WTC11 (cell line): Measurements from ENCODE around the gene RASAL2. TPM values are rescaled to one million over a fixed set of nuclear protein-coding genes. Genes with fewer than 3 reads are reported as not detected.
"Not testable (repeated sequence)": the region's sequence is repeated elsewhere in the genome, so short reads cannot be mapped to it uniquely, and the experiment has no call there.

Experiments used
- ATAC-seq: fragments of 200-7000 bp; cut with Tn5 transposase; 2 replicates; pipeline ENCODE4 v1.10.0; 2021; ENCODE audit warnings: mild to moderate bottlenecking, moderate library complexity
- CTCF ChIA-PET: fragments of 300-600 bp; sonication (Branson Sonifier 250); formaldehyde crosslinking; loops from one replicate; lab custom pipeline; 2021; ENCODE audit warnings: antibody characterized with exemption; lab: Charles Lee
- POLR2A ChIA-PET: fragments of 350-600 bp; sonication (Branson Sonifier 250); formaldehyde crosslinking; loops from one replicate; lab custom pipeline; 2021; ENCODE audit warnings: antibody characterized with exemption; lab: Charles Lee
- DNase-seq: peaks from one replicate; pipeline ENCODE4 v3.0.0; 2021; ENCODE audit warnings: low spot score
- H3K27ac Mint-ChIP-seq: 2 replicates; pipeline ENCODE4 v1.8.0; 2021; ENCODE audit warnings: mixed read lengths
- H3K27me3 Mint-ChIP-seq: 2 replicates; pipeline ENCODE4 v1.8.0; 2021; ENCODE audit warnings: low read depth, mild to moderate bottlenecking, moderate library complexity, mixed read lengths
- H3K36me3 Mint-ChIP-seq: 2 replicates; pipeline ENCODE4 v1.8.0; 2021; ENCODE audit warnings: mixed read lengths
- H3K4me1 Mint-ChIP-seq: 2 replicates; pipeline ENCODE4 v1.8.0; 2022; ENCODE audit warnings: mixed read lengths
- H3K4me3 Mint-ChIP-seq: 2 replicates; pipeline ENCODE4 v1.8.0; 2021; ENCODE audit warnings: mild to moderate bottlenecking, moderate library complexity, mixed read lengths
- H3K9me3 Mint-ChIP-seq: 2 replicates; pipeline ENCODE4 v1.8.0; 2021; ENCODE audit warnings: mixed read lengths
- AR ChIP-seq: fragments of 250-450 bp; sonication (Bioruptor Pico); IDR thresholded peaks from 2 replicates; pipeline ENCODE4 v1.9.0; 2021; ENCODE audit warnings: mild to moderate bottlenecking
- CBFB ChIP-seq: sonication (generic); formaldehyde crosslinking; IDR thresholded peaks from 2 replicates; pipeline ENCODE4 v1.8.1; 2022; ENCODE audit warnings: mild to moderate bottlenecking, low read depth, missing genetic modification reagents
- E2F5 ChIP-seq: sonication (generic); formaldehyde crosslinking; IDR thresholded peaks from 2 replicates; pipeline ENCODE4 v1.8.1; 2022; ENCODE audit warnings: mild to moderate bottlenecking, moderate library complexity, missing genetic modification reagents
- FOXJ3 ChIP-seq: sonication (generic); formaldehyde crosslinking; IDR thresholded peaks from 2 replicates; pipeline ENCODE4 v1.9.0; 2021; ENCODE audit warnings: missing genetic modification reagents, mild to moderate bottlenecking, borderline replicate concordance
- FOXP4 ChIP-seq: sonication (generic); formaldehyde crosslinking; IDR thresholded peaks from 2 replicates; pipeline ENCODE4 v1.8.0; 2022; ENCODE audit warnings: mild to moderate bottlenecking, missing genetic modification reagents
- GRHL2 ChIP-seq: fragments of 250-450 bp; sonication (Bioruptor Pico); IDR thresholded peaks from 2 replicates; pipeline ENCODE4 v1.8.0; 2022; ENCODE audit warnings: mild to moderate bottlenecking, moderate library complexity; ENCODE audit not compliant: insufficient replicate concordance, severe bottlenecking
- JAZF1 ChIP-seq: fragments of 250-450 bp; sonication (Bioruptor Pico); IDR thresholded peaks from 2 replicates; pipeline ENCODE4 v1.9.0; 2021; ENCODE audit warnings: moderate library complexity, mild to moderate bottlenecking, inconsistent platforms
- MXD4 ChIP-seq: fragments of 250-450 bp; sonication (Bioruptor Pico); IDR thresholded peaks from 2 replicates; pipeline ENCODE4 v1.8.0; 2021; ENCODE audit warnings: mild to moderate bottlenecking, moderate library complexity, borderline replicate concordance
- NR1H2 ChIP-seq: sonication (generic); formaldehyde crosslinking; IDR thresholded peaks from 2 replicates; pipeline ENCODE4 v1.9.0; 2021; ENCODE audit warnings: mild to moderate bottlenecking, moderate library complexity, missing genetic modification reagents
- SOX15 ChIP-seq: fragments of 250-450 bp; sonication (Bioruptor Pico); IDR thresholded peaks from 2 replicates; pipeline ENCODE4 v1.9.0; 2021; ENCODE audit warnings: mild to moderate bottlenecking
- TEAD4 ChIP-seq: sonication (generic); formaldehyde crosslinking; IDR thresholded peaks from 2 replicates; pipeline ENCODE4 v1.8.0; 2022; ENCODE audit warnings: mild to moderate bottlenecking, missing genetic modification reagents
- ZNF121 ChIP-seq: sonication (generic); formaldehyde crosslinking; IDR thresholded peaks from 2 replicates; pipeline ENCODE4 v1.8.0; 2023; ENCODE audit warnings: missing genetic modification reagents
- ZNF232 ChIP-seq: sonication (generic); formaldehyde crosslinking; IDR thresholded peaks from 2 replicates; pipeline ENCODE4 v1.8.0; 2022; ENCODE audit warnings: mild to moderate bottlenecking, missing genetic modification reagents
- ZNF317 ChIP-seq: sonication (generic); formaldehyde crosslinking; IDR thresholded peaks from 2 replicates; pipeline ENCODE4 v1.8.1; 2023; ENCODE audit warnings: low read depth, mild to moderate bottlenecking, moderate library complexity, missing genetic modification reagents, borderline replicate concordance
- ZNF396 ChIP-seq: fragments of 250-450 bp; sonication (Bioruptor Pico); IDR thresholded peaks from 2 replicates; pipeline ENCODE4 v1.8.0; 2021; ENCODE audit warnings: mild to moderate bottlenecking, moderate library complexity, borderline replicate concordance
- ZNF671 ChIP-seq: fragments of 250-450 bp; sonication (Bioruptor Pico); IDR thresholded peaks from 2 replicates; pipeline ENCODE4 v1.8.0; 2021; ENCODE audit warnings: mild to moderate bottlenecking
- total RNA-seq: library from RNA; stranded (reverse); gene quantifications from 3 replicates; pipeline ENCODE4 v1.2.3, GENCODE V29; 2021
- TF ChIP-seq, protein P1 (sequence below): sonication (generic); formaldehyde crosslinking; IDR thresholded peaks from 2 replicates; pipeline ENCODE4 v1.8.1; 2022; ENCODE audit warnings: low read depth, mild to moderate bottlenecking, moderate library complexity, missing genetic modification reagents, borderline replicate concordance
- TF ChIP-seq, protein P2 (sequence below): sonication (generic); formaldehyde crosslinking; IDR thresholded peaks from 2 replicates; pipeline ENCODE4 v1.8.0; 2022; ENCODE audit warnings: missing genetic modification reagents
- TF ChIP-seq, protein P3 (sequence below): sonication (generic); formaldehyde crosslinking; IDR thresholded peaks from 2 replicates; pipeline ENCODE4 v1.8.1; 2023; ENCODE audit warnings: mild to moderate bottlenecking, missing genetic modification reagents

Gene RASAL2
- total RNA-seq, 1 experiment from 2014 or later = 29.5 TPM

- TF ChIP-seq FOXJ3 (CRISPR knock-in tag) = no peak
Observed at GRCh38 chr1:178345807-178346206, 251.9 kb downstream of the RASAL2 start (continued).

GRCh38 chr1:178349801-178350200, 255.9 kb downstream of the RASAL2 start:
- POLR2A ChIA-PET = interaction anchor here (0.7 kb wide), 1 partner anchor 19 kb away, joined by 5 read pairs; no protein-coding TSS in a partner anchor
- peak overlapping the region; percentile 33; the same call in 1 of the 2 replicates for H3K27ac Mint-ChIP-seq
- CTCF ChIA-PET = no interaction called here
- H3K9me3 Mint-ChIP-seq = peaks cover 27% of the 10 kb centered on the region
- no peaks in the 10 kb centered on the region for H3K27me3 Mint-ChIP-seq
- no peak for TF ChIP-seq ZNF121 (CRISPR knock-in tag)
- TF ChIP-seq NR1H2 (CRISPR knock-in tag) = no peak
- no peak for TF ChIP-seq CBFB (CRISPR knock-in tag)
- no peak for TF ChIP-seq SOX15
- no peak for TF ChIP-seq FOXJ3 (CRISPR knock-in tag)
- TF ChIP-seq FOXP4 = no peak
- no peak for TF ChIP-seq JAZF1
- TF ChIP-seq ZNF396 = no peak
- TF ChIP-seq GRHL2 = no peak
- no peak for TF ChIP-seq TEAD4 (CRISPR knock-in tag)
- TF ChIP-seq, protein P1, sequence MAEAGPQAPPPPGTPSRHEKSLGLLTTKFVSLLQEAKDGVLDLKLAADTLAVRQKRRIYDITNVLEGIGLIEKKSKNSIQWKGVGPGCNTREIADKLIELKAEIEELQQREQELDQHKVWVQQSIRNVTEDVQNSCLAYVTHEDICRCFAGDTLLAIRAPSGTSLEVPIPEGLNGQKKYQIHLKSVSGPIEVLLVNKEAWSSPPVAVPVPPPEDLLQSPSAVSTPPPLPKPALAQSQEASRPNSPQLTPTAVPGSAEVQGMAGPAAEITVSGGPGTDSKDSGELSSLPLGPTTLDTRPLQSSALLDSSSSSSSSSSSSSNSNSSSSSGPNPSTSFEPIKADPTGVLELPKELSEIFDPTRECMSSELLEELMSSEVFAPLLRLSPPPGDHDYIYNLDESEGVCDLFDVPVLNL (CRISPR knock-in tag) = no peak
- TF ChIP-seq ZNF317 (CRISPR knock-in tag) = no peak
- TF ChIP-seq AR = no peak
- TF ChIP-seq, protein P2, sequence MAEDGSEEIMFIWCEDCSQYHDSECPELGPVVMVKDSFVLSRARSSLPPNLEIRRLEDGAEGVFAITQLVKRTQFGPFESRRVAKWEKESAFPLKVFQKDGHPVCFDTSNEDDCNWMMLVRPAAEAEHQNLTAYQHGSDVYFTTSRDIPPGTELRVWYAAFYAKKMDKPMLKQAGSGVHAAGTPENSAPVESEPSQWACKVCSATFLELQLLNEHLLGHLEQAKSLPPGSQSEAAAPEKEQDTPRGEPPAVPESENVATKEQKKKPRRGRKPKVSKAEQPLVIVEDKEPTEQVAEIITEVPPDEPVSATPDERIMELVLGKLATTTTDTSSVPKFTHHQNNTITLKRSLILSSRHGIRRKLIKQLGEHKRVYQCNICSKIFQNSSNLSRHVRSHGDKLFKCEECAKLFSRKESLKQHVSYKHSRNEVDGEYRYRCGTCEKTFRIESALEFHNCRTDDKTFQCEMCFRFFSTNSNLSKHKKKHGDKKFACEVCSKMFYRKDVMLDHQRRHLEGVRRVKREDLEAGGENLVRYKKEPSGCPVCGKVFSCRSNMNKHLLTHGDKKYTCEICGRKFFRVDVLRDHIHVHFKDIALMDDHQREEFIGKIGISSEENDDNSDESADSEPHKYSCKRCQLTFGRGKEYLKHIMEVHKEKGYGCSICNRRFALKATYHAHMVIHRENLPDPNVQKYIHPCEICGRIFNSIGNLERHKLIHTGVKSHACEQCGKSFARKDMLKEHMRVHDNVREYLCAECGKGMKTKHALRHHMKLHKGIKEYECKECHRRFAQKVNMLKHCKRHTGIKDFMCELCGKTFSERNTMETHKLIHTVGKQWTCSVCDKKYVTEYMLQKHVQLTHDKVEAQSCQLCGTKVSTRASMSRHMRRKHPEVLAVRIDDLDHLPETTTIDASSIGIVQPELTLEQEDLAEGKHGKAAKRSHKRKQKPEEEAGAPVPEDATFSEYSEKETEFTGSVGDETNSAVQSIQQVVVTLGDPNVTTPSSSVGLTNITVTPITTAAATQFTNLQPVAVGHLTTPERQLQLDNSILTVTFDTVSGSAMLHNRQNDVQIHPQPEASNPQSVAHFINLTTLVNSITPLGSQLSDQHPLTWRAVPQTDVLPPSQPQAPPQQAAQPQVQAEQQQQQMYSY (CRISPR knock-in tag) = no peak
- no peak for TF ChIP-seq E2F5
- no peak for TF ChIP-seq ZNF671 (CRISPR knock-in tag)
- TF ChIP-seq ZNF232 (CRISPR knock-in tag) = no peak
- TF ChIP-seq, protein P3, sequence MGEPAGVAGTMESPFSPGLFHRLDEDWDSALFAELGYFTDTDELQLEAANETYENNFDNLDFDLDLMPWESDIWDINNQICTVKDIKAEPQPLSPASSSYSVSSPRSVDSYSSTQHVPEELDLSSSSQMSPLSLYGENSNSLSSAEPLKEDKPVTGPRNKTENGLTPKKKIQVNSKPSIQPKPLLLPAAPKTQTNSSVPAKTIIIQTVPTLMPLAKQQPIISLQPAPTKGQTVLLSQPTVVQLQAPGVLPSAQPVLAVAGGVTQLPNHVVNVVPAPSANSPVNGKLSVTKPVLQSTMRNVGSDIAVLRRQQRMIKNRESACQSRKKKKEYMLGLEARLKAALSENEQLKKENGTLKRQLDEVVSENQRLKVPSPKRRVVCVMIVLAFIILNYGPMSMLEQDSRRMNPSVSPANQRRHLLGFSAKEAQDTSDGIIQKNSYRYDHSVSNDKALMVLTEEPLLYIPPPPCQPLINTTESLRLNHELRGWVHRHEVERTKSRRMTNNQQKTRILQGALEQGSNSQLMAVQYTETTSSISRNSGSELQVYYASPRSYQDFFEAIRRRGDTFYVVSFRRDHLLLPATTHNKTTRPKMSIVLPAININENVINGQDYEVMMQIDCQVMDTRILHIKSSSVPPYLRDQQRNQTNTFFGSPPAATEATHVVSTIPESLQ (CRISPR knock-in tag) = no peak
- TF ChIP-seq MXD4 (CRISPR knock-in tag) = no peak
- DNase-seq (no peak), ATAC-seq (no peak)
- no peak overlapping the region for H3K4me3 Mint-ChIP-seq
- H3K36me3 Mint-ChIP-seq = peaks cover 25% of the 10 kb centered on the region
- H3K4me1 Mint-ChIP-seq = peaks cover 10% of the 10 kb centered on the region

DNA sequence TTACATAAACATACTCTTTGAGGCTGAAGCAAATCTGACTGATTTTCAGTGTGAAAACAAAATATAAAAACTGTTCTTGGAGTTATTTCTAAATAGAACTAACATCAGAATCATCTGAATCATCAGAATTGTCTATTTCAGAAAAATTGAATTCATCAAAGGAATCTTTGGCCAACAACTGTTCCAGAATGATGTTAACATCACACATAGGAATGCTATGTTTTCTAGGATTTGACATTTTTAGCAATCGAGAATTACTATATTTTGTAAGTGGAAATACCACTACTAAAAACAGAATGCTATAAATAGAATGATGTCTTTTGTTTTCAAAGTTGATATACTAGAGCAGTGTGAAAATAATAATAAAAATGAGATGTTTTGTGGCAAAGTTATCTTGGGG, 258.0 kb downstream of the RASAL2 start:
- H3K27ac Mint-ChIP-seq, ATAC-seq, H3K4me3 Mint-ChIP-seq, H3K27me3 Mint-ChIP-seq, DNase-seq, H3K4me1 Mint-ChIP-seq, POLR2A ChIA-PET: not testable (repeated sequence)
- Mint-ChIP-seq H3K36me3 (peaks cover 25% of the 10 kb centered on the region), H3K9me3 (peaks cover 27% of the 10 kb centered on the region)
- CTCF ChIA-PET = interaction anchor here (1.1 kb wide), 1 partner anchor 1476 kb away, joined by 3 read pairs; no protein-coding TSS in a partner anchor
